Activated B cell treated with CpG ODN at 0.5 μM for 24 hours (primary cell): Measurements from ENCODE around the gene FAM131B. TPM values are rescaled to one million over a fixed set of nuclear protein-coding genes. Genes with fewer than 3 reads are reported as not detected.

Experiments
- ATAC-seq: fragments of 200-7000 bp; cut with Tn5 transposase; one replicate; pipeline ENCODE4 v1.10.0; 2021; ENCODE audit warnings: low read depth, mild to moderate bottlenecking, moderate library complexity
- CTCF ChIA-PET: fragments of 350-600 bp; sonication (Branson Sonifier 250); formaldehyde crosslinking; loops from one replicate; lab custom pipeline; 2021; ENCODE audit warnings: antibody characterized with exemption; lab: Charles Lee
- POLR2A ChIA-PET: fragments of 350-600 bp; sonication (Branson Sonifier 250); formaldehyde crosslinking; loops from one replicate; lab custom pipeline; 2021; ENCODE audit warnings: antibody characterized with exemption; lab: Charles Lee
- DNase-seq: peaks from one replicate; pipeline ENCODE4 v3.0.0; 2022
- H3K27ac Mint-ChIP-seq: one replicate; pipeline ENCODE4 v1.8.0; 2020; ENCODE audit warnings: mixed read lengths
- H3K27me3 Mint-ChIP-seq: one replicate; pipeline ENCODE4 v1.8.0; 2021; ENCODE audit warnings: mixed read lengths
- H3K36me3 Mint-ChIP-seq: one replicate; pipeline ENCODE4 v1.8.0; 2021; ENCODE audit warnings: low read depth, mixed read lengths
- H3K4me1 Mint-ChIP-seq: one replicate; pipeline ENCODE4 v1.8.0; 2021; ENCODE audit warnings: mixed read lengths
- H3K4me3 Mint-ChIP-seq: one replicate; pipeline ENCODE4 v1.8.0; 2020; ENCODE audit warnings: mild to moderate bottlenecking, mixed read lengths
- H3K9me3 Mint-ChIP-seq: one replicate; pipeline ENCODE4 v1.8.0; 2020; ENCODE audit warnings: mixed read lengths
- CTCF ChIP-seq: fragments of 200-600 bp; IDR thresholded peaks from one replicate; pipeline ENCODE4 v1.8.0; 2022; ENCODE audit warnings: antibody characterized with exemption, mild to moderate bottlenecking
- intact Hi-C: fragments of 100-400 bp; cut with micrococcal nuclease; formaldehyde crosslinking; loops from one replicate; pipeline ENCODE4 v1.15.1; 2024
- total RNA-seq: library from RNA; stranded (reverse); gene quantifications from 2 replicates; pipeline ENCODE4 v1.2.3, GENCODE V29; 2022

FAM131B gene
- total RNA-seq, 1 donor from 2014 or later: not detected

DNA sequence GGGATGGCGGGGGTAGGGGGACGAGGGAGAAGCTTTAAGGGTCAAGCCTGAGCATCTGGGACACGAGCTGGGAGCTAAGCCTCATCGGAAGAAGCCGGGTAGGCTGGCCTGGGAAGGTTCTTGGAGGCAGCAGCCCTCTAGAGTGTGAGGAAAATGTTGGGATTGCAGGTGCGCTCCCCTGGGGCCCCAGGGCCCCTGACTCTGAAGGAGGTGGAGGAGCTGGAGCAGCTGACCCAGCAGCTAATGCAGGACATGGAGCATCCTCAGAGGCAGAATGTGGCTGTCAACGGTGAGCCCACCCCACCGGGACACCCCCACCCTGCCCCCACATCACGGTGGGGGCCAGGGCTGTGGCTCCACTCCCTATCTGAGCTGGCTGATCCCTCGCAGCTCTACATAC is 25.5 kb upstream of the FAM131B start:
- POLR2A ChIA-PET: no interaction called here
- Mint-ChIP-seq H3K4me3 (no peak overlapping the region), H3K9me3 (no peaks in the 10 kb centered on the region), H3K27ac (no peak overlapping the region), H3K27me3 (no peaks in the 10 kb centered on the region), H3K4me1 (no peaks in the 10 kb centered on the region), H3K36me3 (peaks cover 44% of the 10 kb centered on the region)
- CTCF ChIA-PET: no interaction called here
- DNase-seq (no peak), ATAC-seq (no peak)
- intact Hi-C loops: loop anchor here (10.0 kb wide), 2 partner anchors 373 to 1447 kb away; partner anchors contain the start of gene TPK1
- TF ChIP-seq CTCF: no peak

DNA sequence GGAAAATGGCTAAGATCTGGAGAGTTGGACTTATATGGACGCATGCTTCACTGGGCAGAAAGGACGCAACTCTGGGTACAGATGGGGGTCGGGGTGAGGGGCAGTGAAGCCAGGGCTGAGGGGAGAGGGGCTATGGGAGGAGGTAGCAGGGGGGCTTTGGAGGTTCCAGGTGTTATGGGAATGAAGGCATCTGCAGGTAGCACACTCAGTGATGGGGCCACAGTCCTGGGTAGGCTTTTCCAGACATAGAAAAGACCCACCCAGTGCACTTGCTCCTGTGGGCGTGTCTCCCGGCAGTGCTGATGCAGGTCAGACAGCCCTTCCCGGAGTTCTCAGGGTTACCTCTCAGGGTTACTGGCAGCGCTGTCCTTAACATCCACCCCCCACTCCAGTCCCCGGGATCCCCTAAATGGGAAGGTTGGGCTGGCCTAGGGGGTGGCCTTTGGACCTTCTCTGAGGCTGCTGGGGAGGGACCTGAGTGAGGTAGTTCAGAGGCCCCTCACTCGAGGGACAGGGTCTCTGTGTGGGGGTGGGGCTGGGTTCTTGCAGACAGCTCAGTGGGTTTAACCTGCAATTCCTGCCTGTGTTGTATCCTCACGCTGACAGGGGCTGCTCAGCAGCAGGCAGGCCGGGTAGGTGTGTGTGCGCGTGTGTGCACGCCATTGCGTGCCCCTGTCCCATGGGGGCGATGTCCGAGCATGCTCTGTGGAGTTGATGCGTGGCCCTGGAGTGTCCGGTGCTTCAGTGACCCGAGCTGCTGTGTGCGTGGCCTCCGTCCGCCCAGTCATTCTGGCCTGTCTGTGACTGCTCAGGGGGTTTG is 24.9 kb upstream of the FAM131B start:
- H3K27me3 Mint-ChIP-seq: no peaks in the 10 kb centered on the region
- intact Hi-C loops: loop anchor here (10.0 kb wide), 2 partner anchors 373 to 1447 kb away; partner anchors contain the start of gene TPK1
- H3K4me3 Mint-ChIP-seq: no peak overlapping the region
- H3K36me3 Mint-ChIP-seq: peaks cover 37% of the 10 kb centered on the region
- H3K4me1 Mint-ChIP-seq: peaks cover 5% of the 10 kb centered on the region
- DNase-seq (no peak), ATAC-seq (no peak)
- POLR2A ChIA-PET: no interaction called here
- no peak overlapping the region for H3K27ac Mint-ChIP-seq
- TF ChIP-seq CTCF: no peak
- no peaks in the 10 kb centered on the region for H3K9me3 Mint-ChIP-seq
- CTCF ChIA-PET: no interaction called here

DNA sequence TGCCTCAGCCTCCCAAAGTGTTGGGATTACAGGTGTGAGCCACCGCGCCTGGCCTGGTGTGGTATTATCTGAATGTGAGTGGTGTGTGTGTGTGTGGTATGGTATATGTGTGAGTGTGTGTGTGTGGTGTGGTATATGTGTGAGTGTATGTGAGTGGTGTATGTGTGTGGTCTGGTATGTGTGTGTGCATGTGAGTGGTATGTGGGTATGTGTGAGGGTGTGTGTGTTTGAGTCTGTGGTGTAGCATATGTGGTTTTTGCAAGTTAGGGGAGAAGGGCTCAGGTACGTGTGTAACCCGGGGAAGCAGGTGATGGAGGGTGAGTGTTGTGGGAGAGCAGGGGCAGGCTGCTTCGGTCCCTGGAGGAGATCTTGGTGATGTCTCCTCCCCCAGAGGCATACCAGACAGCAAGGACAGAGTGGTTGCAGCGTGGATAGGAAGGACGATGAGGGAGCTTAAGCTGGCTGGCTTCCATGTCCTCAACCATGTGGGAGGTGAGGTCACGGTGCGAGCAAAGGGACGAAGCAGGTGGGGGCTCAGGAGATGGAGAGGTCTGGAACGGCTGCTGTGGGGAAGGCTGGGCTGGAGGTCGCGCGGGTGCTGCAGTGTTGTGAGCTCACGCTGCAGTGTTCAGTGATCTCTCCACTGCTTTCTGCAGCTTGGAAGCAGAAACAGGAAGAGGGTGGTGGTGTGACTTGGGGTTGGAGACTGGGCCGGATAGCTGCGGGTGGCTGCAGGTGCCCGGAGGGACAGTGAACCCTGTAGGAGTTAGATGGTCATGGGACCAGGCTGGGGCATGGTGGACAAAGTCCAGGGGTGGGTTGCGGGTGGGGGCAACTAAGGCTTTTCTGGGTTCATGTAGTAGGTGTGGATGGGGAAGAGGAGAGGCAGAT is 23.6 kb upstream of the FAM131B start:
- no peak for TF ChIP-seq CTCF
- Mint-ChIP-seq H3K27me3 (no peaks in the 10 kb centered on the region), H3K36me3 (peaks cover 27% of the 10 kb centered on the region), H3K27ac (no peak overlapping the region), H3K4me3 (no peak overlapping the region), H3K9me3 (no peaks in the 10 kb centered on the region), H3K4me1 (peaks cover 7% of the 10 kb centered on the region)
- DNase-seq (no peak), ATAC-seq (no peak)
- CTCF ChIA-PET: no interaction called here
- POLR2A ChIA-PET: interaction anchor here (1.0 to 1.2 kb wide), 2 partner anchors 107 to 578 kb away, joined by 3 read pairs; no protein-coding TSS in a partner anchor
- intact Hi-C loops: loop anchor here (10.0 kb wide), 2 partner anchors 371 to 1449 kb away; partner anchors contain the start of gene TPK1

DNA sequence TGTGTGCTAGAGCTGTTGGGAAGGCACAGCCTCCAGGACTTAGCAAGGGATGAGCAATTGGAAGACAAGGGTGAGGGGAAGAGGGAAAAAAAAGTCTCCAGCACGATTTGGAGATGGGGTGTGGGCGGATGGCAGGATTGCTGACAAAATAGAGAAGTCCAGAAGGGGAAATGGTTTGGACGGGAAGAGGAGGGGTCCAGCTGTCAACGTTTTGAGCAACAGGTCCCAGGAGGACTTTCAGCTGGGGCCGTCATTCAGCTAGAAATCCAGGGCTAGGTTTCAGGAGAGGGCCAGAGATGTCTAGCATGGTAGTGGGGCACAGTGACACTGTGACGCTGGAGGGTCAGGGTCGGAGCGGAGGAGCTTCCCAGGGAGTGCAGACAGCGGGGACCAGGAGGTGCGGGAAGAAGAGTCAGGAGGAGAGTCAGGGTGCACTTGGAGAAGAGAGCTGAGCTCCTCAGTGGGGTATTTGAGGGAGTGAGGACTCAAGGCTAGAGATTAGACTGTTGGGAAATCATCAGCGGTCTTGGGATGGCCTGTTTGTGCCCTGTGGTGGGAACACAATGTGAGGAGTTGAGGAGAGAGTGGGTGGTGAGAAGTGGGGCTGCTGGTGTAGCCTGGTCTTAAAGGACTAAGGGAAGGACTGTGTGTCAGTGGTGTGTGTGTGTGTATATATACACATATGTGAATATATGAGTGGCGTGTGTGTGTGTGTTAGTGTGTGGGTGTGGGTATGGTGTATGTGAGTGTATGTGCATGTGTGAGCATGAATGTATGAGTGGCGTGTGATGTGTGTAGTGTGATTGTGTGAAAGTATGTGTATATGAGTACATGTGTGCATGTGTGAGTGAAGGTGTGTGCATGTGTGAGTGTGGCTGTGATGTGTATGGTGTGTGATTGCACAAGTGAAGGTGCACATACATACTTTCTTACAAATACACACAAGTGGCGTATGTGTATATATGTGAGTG is 22.4 kb upstream of the FAM131B start:
- DNase-seq (no peak), ATAC-seq (no peak)
- H3K9me3 Mint-ChIP-seq: no peaks in the 10 kb centered on the region
- CTCF ChIA-PET: interaction anchor here (0.7 to 1.9 kb wide), 4 partner anchors 30 to 170 kb away, joined by 3 to 9 read pairs (median 4); no protein-coding TSS in a partner anchor
- POLR2A ChIA-PET: interaction anchor here (0.6 to 1.5 kb wide), 3 partner anchors 10 to 60 kb away, joined by 3 to 6 read pairs (median 4); no protein-coding TSS in a partner anchor
- H3K4me1 Mint-ChIP-seq: peaks cover 9% of the 10 kb centered on the region
- intact Hi-C loops: loop anchor here (5.0 to 10.0 kb wide), 5 partner anchors 38 to 1450 kb away; partner anchors contain the start of gene TPK1
- no peak overlapping the region for H3K27ac Mint-ChIP-seq
- H3K36me3 Mint-ChIP-seq: peaks cover 17% of the 10 kb centered on the region
- TF ChIP-seq CTCF: no peak
- H3K4me3 Mint-ChIP-seq: no peak overlapping the region
- H3K27me3 Mint-ChIP-seq: no peaks in the 10 kb centered on the region
